Measurements from ENCODE around the gene ATG9A. TPM values are rescaled to one million over a fixed set of nuclear protein-coding genes. Genes with fewer than 3 reads are reported as not detected.

ATG9A gene
- total and polyA plus RNA-seq, 2 of the 8 experiments (the other 6 are each of a cell fraction or from before 2014, with no cell fraction given), result 43.6 to 66.8 TPM

GRCh38 chr2:219234331-219234730 lies 4.9 kb upstream of the ATG9A start:
- Histone ChIP-seq H3K4ac (replicated peaks; ENCODE audit: insufficient read length, low read depth, low read length) (no peak overlapping the region), H4K8ac (ENCODE audit: extremely low read depth, insufficient read depth, low read length) (no peak overlapping the region), H2BK12ac (ENCODE audit: low read depth, low read length) (no peak overlapping the region), H3K4me1 (replicated peaks in 1 of 4; ENCODE audit: control insufficient read depth in 3 of 4, insufficient read depth in 4 of 4, low read length in 3 of 4) (no peaks in the 10 kb centered on the region; a peak in 1 of 7 replicates), H4K5ac (ENCODE audit: insufficient read length, low read depth, low read length) (no peak overlapping the region), H3K56ac (replicated peaks; ENCODE audit: insufficient read length, low read depth, low read length) (no peak overlapping the region), H3K4me2 (ENCODE audit: insufficient read depth in 1 of 2, low read depth in 2 of 2, low read length in 2 of 2) (no peak overlapping the region), H3K9me3 (ENCODE audit: insufficient read depth in 2 of 2, low read depth in 1 of 2, low read length in 1 of 2) (no peaks in the 10 kb centered on the region), H3K9ac (replicated peaks in 1 of 4; ENCODE audit: extremely low read depth in 1 of 4, low read depth in 3 of 4, low read length in 3 of 4) (no peak overlapping the region), H3K23ac (ENCODE audit: insufficient read length) (no peak overlapping the region), H2BK5ac (ENCODE audit: low read depth, low read length) (no peak overlapping the region), H4K91ac (replicated peaks; ENCODE audit: insufficient read length, low read length) (no peak overlapping the region), H2BK120ac (replicated peaks; ENCODE audit: low read depth, low read length) (no peak overlapping the region), H3K23me2 (ENCODE audit: low read depth, low read length) (peaks cover 2% of the 10 kb centered on the region; the same call in 1 of the 2 replicates), H3K14ac (ENCODE audit: insufficient read length) (no peak overlapping the region), H2BK20ac (ENCODE audit: low read length) (no peak overlapping the region), H3K27me3 (replicated peaks in 1 of 4; ENCODE audit: control insufficient read depth in 3 of 4, extremely low read depth in 1 of 4, insufficient read depth in 3 of 4, low read length in 3 of 4) (no peaks in the 10 kb centered on the region), H3K36me3 (ENCODE audit: control insufficient read depth in 2 of 4, insufficient read depth in 4 of 4, low read length in 3 of 4) (peaks cover 35 to 69% (median 57%) of the 10 kb centered on the region in 4 experiments), H2AK5ac (ENCODE audit: low read depth, low read length) (no peak overlapping the region), H3K18ac (ENCODE audit: extremely low read depth, low read length) (no peak overlapping the region), H3K4me3 (ENCODE audit: extremely low read depth in 1 of 4, insufficient read depth in 2 of 4, low read depth in 3 of 4, low read length in 4 of 4) (no peak overlapping the region), H3K79me2 (ENCODE audit: control insufficient read depth in 1 of 2, insufficient read depth in 2 of 2, low read length in 2 of 2) (peaks cover 0 to 4% of the 10 kb centered on the region in 2 experiments; a peak in 1 of 4 replicates), H2BK15ac (ENCODE audit: low read length) (no peak overlapping the region), H3K79me1 (ENCODE audit: low read depth, low read length) (no peaks in the 10 kb centered on the region), H2AFZ (ENCODE audit: low read length) (no peak overlapping the region), H3K27ac (ENCODE audit: low read depth, low read length) (no peak overlapping the region), H4K20me1 (replicated peaks in 1 of 2; ENCODE audit: control insufficient read depth in 1 of 2, insufficient read depth in 2 of 2, low read length in 2 of 2) (no peaks in the 10 kb centered on the region)
- FAIRE-seq (no peak), DNase-seq (ENCODE audit: low read depth in 1 of 2, low spot score in 2 of 2) (no peak)
- CTCF ChIA-PET (ENCODE audit: partially characterized antibody), result interaction anchor here (1.0 to 2.8 kb wide), 3 partner anchors 44 to 254 kb away, joined by 3 to 12 read pairs (median 3); partner anchors contain the start of gene DNAJB2
- 88% methylated on average over 3 of the region's 3 CpGs; no CpG with 5 or more reads in 1 of the 2 experiments for WGBS, 2 experiments (ENCODE audit: extremely low coverage in 1 of 2, insufficient coverage in 1 of 2, insufficient read length in 1 of 2, insufficient replicate concordance in 2 of 2, low coverage in 1 of 2, low lambda C conversion rate in 2 of 2, missing lambda C conversion rate in 1 of 2)
- POLR2A ChIA-PET (ENCODE audit: partially characterized antibody), result interaction anchor here (2.1 to 4.9 kb wide), 3 partner anchors 8 to 13 kb away, joined by 8 to 22 read pairs (median 11); partner anchors contain the start of genes GLB1L and STK16
- TF ChIP-seq NRF1 (IDR thresholded peaks at IDR 0.05; ENCODE audit: low read depth, low read length) (no peak), CBX5 (IDR thresholded peaks at IDR 0.05; ENCODE audit: low read depth, low read length) (no peak), KDM5A (IDR thresholded peaks at IDR 0.05; ENCODE audit: low read length) (no peak), JUN (IDR thresholded peaks at IDR 0.05; ENCODE audit: low read depth, low read length) (no peak), TAF1 (IDR thresholded peaks at IDR 0.05; ENCODE audit: low read depth, low read length) (no peak), EZH2 (IDR thresholded peaks at IDR 0.05; ENCODE audit: low read depth, low read length, severe bottlenecking) (no peak), TBP (IDR thresholded peaks at IDR 0.05; ENCODE audit: low read depth, low read length) (no peak), BRCA1 (IDR thresholded peaks at IDR 0.05; ENCODE audit: low read depth, low read length) (no peak), USF2 (IDR thresholded peaks at IDR 0.05; ENCODE audit: low read length) (no peak), CBX8 (IDR thresholded peaks at IDR 0.05; ENCODE audit: borderline replicate concordance, low read depth, low read length) (no peak), BACH1 (IDR thresholded peaks at IDR 0.05; ENCODE audit: low read length) (no peak), CREB1 (IDR thresholded peaks at IDR 0.05) (no peak), TCF12 (IDR thresholded peaks at IDR 0.05; ENCODE audit: low read depth, low read length) (no peak)
